ENCODE measurements around the gene MITF. TPM values are rescaled to one million over a fixed set of nuclear protein-coding genes. Genes with fewer than 3 reads are reported as not detected.

Gene MITF, protein sequence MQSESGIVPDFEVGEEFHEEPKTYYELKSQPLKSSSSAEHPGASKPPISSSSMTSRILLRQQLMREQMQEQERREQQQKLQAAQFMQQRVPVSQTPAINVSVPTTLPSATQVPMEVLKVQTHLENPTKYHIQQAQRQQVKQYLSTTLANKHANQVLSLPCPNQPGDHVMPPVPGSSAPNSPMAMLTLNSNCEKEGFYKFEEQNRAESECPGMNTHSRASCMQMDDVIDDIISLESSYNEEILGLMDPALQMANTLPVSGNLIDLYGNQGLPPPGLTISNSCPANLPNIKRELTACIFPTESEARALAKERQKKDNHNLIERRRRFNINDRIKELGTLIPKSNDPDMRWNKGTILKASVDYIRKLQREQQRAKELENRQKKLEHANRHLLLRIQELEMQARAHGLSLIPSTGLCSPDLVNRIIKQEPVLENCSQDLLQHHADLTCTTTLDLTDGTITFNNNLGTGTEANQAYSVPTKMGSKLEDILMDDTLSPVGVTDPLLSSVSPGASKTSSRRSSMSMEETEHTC
- 43.8 TPM for total RNA-seq
- long read RNA-seq, full-length matches to known transcripts: 75 of 142 reads
- long read RNA-seq, partial matches to known transcripts: 32 of 142 reads
- long read RNA-seq, other reads (novel, unspliced or antisense): 35 of 142 reads

DNA sequence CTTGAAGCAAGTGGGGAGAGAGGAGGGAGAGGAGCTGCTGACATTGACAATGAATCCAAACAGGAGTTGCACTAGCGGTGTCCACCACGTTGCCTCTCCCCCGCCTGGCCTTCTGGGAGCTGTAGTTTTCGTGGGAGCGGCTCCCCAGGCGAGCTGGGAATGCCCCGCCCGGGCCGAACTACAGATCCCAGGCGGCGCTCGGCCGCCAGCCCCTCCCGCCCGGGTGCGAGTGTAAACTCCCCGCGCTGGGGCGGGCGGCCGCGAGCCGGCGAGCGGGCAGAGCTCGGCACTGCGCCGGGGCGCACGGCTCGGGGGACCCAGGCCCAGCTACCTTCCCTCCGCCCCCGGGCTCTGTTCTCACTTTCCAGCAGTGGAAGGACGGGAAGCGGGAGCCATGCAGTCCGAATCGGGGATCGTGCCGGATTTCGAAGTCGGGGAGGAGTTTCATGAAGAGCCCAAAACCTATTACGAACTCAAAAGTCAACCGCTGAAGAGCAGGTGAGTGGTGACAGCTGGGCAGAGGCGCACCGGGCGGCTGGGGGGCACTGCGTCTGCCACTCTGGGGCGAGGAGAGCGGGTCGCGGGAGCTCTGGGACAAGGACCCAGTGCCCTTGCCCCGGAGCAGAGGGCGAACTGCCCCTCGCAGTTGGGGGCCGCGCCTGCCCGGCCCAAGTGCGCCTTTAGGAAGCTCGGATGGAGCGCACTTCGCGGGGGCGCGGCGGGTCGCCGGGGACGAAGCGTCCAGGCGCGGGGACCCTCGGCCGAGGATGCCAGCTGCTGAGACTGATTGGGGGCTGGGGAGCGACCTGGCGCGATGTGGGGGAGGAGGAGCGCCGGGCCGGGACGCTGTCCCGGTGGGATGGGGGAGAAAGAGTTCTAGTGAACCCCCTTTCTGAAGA, at the start of gene MITF:
MITF (plus strand) TSS at position 261 of the 899 bp plus-strand sequence; CDS start at position 395, 134 bp downstream.
- peak; percentile 95 for DNase-seq (ENCODE audit: low spot score)

DNA sequence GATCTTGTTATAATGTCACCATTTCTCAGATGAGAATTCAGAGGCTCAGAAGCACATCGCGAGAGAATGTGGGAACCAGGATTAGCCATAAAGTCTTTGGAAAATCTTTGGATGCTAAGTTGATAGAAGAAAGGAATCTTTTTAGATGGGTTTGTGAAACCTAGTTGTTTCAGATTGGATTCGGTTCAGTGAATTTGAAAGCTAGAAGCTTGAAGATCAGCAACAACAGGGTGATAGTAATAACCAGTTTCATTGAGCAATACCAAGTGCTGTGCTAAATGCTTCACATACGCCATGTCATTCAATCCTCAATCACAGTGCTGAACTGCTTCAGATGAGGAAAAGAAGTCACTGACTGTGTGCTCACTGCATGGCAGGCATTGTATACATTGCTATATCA, 47.4 kb upstream of the MITF start:
- DNase-seq (ENCODE audit: low spot score): no peak

DNA sequence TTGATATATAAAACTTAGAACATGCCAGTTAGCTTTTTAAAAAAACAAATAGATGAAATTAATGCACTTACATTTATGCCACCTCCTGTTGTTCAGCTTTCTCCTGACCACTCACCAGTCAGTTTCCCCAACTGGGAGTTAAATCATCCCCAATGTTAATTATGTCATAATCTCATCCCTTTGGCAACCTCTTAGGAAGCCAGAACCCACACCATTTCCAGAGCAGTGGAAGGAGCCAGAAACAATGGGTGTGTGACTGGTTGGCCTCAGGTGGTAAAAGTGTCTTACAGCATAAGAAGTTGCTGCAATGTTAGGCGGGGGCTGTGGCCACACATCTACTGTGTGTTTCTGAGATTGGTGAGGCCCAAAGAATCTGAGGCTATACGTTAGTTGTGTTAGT, 46.5 kb upstream of the MITF start:
- DNase-seq (ENCODE audit: low spot score): no peak

DNA sequence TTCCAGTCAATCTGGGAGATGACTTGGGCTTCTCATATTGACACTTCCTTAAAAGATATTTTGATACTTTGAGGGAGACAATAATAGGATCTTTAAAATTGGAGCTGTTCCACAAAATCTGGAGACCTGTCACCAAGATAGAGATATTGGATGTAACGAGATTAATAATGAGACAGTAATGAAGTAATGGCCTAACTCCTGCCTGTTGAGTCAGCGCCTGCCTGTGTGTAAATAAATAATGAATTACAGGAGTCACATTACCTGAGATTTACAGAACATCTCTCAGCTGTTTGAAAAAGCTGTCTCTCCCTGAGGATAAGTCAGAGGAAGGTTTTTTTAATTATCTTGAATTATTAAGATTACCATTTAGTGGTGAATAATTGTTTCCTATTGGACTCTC, 43.8 kb upstream of the MITF start:
- no peak for DNase-seq (ENCODE audit: low spot score)

DNA sequence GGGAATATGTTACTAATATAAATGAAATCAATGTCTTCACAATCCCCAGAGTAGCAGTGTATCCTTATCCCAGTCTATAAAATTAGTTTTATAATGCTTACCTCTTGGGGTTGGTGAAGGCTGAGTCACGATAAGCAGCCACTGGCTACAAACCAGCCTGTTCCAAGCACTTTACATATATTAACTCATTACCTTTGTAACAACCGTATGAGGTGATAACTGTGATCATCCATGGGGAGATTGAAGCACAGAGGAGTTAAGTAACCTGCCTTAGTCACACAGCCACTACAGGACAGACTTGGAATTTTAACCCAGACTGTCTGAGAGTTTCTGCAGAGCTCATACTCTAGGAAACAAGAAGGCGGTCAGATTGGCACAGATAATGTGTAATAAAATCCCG, 43.3 kb upstream of the MITF start:
- no peak for DNase-seq (ENCODE audit: low spot score)

DNA sequence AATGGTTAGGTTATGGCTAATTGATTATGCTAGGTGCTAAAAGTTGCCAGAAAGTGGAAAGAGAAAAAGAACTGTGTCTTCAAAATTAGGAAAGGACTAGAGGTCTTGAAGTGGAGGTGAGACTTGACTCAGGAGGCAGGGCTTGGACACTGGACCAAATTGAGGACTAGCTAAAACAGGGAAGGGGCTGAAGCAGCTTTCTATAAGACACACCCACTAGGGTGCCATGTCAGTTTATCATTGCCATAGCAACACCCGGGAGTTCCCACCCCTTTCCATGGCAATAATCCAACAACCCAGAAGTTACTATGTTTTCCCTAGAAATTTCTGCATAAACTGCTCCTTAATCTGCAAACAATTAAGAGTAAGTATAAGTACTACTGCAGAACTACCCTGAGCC, 42.9 kb upstream of the MITF start:
- DNase-seq (ENCODE audit: low spot score): no peak

DNA sequence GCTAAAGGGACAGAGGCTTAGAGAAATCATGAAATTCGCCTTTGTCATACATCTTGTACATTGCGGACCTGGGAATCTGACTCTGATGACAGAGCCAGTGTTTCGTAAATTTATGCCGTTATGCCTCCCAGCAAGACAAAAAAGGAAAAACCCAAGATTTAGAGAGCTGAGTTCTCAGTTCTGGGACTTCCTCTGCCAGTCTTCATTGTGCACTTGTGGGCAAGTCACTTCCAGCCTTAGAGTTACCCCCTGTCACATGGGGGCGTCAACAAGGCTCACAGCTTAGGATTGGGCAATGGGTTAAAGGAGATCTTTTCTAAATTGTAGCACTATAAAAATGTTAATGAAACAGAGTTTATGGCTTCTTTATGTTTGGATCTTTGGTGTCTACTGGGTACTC, 41.9 kb upstream of the MITF start:
- no peak for DNase-seq (ENCODE audit: low spot score)

DNA sequence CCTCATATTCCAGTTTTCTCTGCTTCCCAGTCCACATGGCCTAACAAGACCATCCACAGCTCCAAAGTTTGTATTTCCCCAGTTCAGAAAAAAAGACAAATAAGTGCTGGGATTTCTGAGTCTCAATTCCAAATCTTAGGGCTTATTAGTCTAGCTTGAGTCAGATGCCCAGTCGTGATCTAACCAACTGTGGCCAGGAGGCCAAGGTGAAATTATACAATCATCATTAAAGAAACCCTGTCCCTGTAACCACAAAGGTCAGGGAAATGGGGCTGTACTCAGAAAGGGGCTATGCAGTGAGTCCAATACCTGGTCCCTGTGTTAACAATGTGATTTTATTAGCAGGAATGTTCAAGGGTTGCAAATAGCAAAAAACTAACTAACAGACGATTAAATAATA, 40.5 kb upstream of the MITF start:
- no peak for DNase-seq (ENCODE audit: low spot score)

DNA sequence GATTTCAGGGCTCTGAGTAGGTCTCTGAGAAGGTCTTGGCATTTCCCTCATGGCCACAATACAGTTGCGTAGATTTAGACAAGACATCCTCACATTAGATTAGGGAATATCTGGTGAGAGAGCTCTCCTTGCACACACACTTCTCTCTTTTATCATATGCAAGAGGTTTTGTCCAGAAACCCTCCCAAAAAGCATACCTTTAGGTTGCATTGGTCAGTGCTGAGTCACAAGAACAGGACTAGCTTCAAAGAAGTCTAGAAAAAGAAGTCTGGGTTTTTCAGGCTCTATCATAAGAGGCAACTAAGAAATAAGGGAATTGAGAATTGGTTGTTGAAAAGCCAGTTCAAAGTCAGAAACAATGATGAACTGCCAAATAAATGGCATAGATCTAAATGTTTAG, 40.1 kb upstream of the MITF start:
- DNase-seq (ENCODE audit: low spot score): no peak

DNA sequence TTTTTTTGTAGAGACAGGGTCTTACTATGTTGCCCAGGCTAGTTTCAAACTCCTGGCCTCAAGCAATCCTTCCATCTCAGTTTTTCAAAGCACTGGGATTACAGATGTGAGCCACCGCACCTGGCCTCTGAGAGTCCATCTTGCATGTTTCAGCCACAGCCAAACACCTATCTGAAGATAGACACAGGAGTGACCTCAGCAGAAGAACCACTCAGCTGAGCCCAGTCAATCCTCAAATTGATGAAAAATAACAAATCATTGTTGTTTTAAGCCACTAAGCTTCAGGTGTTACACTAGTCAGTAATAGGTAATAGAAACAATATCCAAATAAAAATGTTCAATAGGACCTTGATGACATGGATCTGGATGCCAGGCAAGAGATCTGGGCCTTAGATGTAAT, 38.3 kb upstream of the MITF start:
- no peak for DNase-seq (ENCODE audit: low spot score)

DNA sequence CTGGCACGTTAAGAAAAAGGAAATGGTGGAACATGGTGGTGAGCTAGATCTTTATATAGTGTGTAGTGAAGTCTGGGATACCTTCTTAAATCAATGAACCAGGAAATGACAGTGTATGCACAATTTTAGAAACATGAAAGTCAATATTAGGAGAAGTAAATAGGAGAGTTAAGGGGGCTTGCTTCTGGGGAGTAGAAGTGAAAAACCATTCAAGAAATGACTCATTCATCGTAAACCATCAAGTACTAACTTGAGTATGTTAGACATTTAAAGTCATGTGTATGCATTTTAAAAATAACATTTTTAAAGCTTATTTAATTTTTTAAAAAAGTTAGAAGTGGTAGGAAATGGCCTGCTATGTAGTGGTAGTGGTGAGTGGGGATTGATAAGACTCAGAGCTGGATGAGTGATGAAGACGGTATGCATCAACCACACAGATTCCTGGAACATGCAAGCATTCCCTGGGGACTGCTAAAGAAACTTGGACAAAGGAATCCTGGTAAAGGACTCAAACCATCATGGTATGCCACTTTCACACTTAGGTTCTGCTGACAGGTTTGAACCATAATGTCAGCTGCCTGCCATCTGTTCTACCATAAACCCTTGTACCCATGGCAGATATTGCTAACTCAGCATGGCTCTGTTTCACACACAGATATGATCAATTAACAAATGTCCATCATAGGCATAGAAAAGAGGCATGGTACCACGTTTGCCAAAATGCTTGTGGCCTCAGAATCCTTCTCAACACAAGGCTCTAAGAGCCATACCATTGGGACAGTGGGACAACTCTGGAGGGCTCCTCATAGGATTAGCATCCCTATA, 28.9 kb upstream of the MITF start:
- DNase-seq (ENCODE audit: low spot score): no peak

DNA sequence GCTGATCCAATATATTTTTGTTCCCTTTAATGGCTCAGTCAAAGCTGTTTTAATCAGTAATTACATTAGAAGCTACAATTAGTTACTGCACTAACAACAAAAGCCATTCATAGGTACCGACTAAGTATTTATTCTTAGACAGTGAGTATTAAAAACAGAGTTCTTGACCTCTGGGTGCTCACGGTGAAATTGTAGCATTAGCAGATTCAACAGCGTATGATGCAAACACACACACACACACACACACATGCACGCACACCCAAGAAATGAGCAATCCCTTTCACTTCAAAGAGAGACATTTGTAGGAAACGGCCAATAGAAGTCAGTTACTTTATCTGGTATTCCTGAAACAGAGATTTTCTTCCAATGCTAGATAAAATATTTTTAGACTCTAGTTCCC, 27.0 kb upstream of the MITF start:
- DNase-seq (ENCODE audit: low spot score): no peak

DNA sequence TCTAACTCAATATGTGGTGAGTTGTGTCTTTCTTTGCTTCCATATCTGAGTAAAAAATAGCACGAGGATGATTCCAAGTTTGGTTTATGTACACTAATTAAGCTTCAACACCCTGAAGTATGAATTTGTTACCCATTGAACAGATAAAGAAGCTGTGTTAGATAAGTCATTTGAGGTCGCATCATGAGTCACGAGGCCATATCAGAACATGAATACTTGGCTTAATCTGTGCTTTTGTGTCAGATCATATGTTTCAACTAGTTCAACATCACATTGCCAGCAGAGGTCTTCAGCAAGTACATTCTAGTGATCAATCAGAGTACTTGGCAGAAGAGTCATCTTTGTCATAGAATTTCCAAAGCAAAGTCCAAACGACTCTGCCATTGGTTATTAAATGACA, 26.3 kb upstream of the MITF start:
- DNase-seq (ENCODE audit: low spot score): no peak

DNA sequence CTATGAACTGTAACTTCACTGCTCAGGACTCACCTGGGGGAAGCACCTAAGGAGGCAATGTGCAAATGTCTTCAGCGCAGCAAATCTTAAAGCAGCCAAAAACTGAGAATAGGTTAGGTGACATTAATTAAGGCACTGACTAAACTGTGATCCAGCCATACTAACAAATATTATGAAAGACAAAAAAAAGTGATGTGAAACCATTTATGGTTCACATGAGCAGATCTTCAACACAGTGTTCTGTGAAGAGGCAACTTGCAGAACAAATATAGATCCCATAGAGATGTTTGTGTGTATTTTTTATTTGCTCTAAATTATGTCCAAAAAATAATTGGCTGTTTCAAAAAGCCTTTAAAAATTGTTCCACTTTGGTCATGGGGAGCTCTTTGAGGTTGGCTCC, 24.1 kb upstream of the MITF start:
- no peak for DNase-seq (ENCODE audit: low spot score)

DNA sequence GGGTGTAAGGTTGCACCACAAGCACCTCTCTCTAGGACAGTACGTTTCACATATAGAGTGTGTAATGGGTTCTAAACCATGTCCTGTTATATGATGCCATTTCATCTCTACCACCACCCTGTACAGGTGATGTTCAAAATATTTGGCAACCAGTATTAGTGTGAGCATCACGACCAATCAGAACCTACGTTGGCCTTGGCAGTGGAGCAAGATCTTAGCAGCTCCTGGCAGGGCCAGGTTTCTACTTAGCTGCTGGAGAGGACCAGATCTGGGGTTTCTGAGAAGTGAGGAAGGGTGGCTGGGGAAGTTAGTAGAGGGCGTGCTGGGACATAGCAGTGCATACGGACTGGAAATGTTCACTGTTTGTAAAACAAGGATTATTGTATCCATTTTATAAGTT, 23.1 kb upstream of the MITF start:
- no peak for DNase-seq (ENCODE audit: low spot score)

DNA sequence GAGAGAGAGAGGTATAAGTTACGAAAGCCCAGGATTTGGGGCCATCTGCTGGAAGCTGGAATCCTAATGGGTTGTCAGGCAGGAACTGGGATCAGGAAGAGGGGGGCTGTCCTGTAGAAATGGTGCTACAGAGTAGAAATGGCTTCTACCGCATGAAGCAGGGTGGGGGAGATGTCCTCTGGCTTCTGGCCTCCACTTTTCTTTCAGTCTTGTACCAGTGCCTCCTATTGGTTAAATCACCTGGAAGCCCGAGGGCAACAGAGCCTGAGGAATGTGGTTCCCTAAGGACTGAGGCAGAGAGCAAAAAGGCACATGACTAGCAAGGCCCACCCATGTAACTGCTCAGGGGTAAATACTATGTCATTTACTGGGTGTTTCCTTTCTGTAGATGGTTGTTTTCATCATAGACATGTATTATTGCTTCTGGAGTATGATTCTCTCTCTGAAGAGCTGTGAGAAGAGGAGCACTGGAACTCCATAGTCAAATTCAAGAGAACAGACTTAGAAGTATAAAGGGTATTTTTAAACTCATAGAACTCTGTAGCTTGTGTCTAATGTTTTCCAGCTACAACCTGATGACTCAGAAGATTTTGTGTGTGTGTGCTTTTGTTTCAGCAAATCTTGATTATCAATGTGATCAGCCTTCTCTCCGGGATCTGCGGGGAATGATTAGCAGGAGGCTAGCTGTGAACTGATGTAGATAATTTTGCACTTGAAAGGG, 20.2 kb upstream of the MITF start:
- no peak for DNase-seq (ENCODE audit: low spot score)

DNA sequence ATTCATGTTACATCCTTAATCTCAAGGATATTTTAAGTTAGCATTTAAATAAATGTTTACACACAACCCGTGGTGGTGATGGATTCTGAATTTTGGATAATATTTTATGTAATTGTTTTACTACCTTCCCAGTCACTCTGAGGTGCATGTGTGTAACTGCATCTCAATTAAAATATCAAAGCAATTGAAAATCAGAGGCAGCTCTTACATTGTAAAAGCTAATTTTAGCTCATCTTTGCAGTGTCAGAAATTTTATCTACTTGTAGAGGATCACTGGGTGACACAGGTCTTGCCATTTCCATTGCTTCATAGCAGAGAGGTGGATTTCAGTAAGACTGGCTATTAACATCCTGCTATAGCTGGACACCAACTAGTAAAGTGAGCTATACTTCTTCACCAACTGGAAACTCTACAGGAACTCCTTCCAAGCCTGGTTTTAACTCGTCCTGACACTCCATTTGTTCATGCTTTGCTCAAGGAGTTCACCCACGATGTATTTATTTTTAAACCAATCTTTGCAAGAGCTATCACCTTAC, 19.6 kb upstream of the MITF start:
- no peak for DNase-seq (ENCODE audit: low spot score)

DNA sequence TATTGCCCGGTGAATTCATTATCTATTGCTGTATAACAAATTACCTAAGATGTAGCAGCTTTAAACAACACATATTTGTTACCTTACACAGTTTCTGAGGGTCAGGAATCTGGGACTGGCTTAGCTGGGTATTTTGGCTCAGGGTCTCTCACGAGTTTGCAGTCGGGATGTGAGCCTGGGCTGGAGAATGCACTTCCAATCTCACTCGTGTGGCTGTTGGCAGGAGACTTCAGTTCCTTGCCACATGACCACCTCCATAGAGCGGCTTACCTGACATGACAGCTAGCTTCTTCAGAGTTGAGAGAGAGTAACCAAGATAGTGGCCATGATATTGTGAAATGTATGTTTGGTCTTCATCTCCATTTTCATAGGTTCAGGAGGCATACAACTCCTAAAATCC, 18.4 kb upstream of the MITF start:
- DNase-seq (ENCODE audit: low spot score): no peak

DNA sequence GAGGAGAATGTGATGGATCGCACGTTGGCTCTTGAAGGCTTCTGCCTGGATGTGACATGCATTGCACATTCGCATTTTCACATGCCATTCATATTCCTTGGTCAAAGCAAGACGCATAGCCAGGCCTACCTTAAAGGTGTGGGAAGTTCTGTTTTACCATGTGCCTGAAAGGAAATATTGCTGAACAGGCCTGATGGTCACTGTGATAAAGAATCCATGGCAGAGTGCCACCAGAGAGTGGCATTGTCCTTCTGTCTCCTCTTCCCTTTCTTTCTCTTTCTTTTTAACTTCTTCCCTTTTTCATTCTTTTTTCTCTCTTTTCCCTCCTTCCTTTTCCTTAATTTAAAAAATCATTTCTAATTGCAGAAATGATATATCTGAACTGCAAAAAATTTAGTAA, 15.9 kb upstream of the MITF start:
- no peak for DNase-seq (ENCODE audit: low spot score)
